Urinary bladder (tissue), 4 donors: ENCODE measurements around the gene SLC26A3. TPM values are rescaled to one million over a fixed set of nuclear protein-coding genes. Genes with fewer than 3 reads are reported as not detected.

Experiments used
- DNase-seq: peaks from one replicate; pipeline ENCODE4 v3.0.0-alpha.2; 2015; ENCODE audit errors: extremely low spot score
- H3K27ac ChIP-seq: one replicate; pipeline ENCODE4 v1.5.1; 2013; ENCODE audit warnings: low read depth, mild to moderate bottlenecking, moderate library complexity
- H3K36me3 ChIP-seq: one replicate; pipeline ENCODE4 v1.6.1; 2013; ENCODE audit warnings: mild to moderate bottlenecking, moderate library complexity; ENCODE audit not compliant: insufficient read depth
- H3K4me1 ChIP-seq: one replicate; pipeline ENCODE4 v1.6.1; 2013; ENCODE audit warnings: mild to moderate bottlenecking, moderate library complexity; ENCODE audit not compliant: insufficient read depth
- H3K4me3 ChIP-seq: one replicate; pipeline ENCODE4 v1.5.1; 2013; ENCODE audit warnings: low read depth, low read length
- WGBS: extraction: QIAGEN DNeasy Blood & Tissue Kit; methylation state at CpG from one replicate; pipeline ENCODE4 v1.1.7; 2013; 5-methylcytosine and 5-hydroxymethylcytosine counted together
- polyA plus RNA-seq: library from polyadenylated mRNA; stranded (reverse); fragments of 200-250 nt; gene quantifications from one replicate; pipeline ENCODE4 v1.2.3, GENCODE V29; 2013
- total RNA-seq: library from RNA; depleted of rRNA; stranded (reverse); fragments of >200 nt; gene quantifications from one replicate; pipeline ENCODE4 v1.2.3, GENCODE V29; 2014
- donor health status: healthy with polysubstance abuse.
- donor health status: healthy.

SLC26A3 gene
- total and polyA plus RNA-seq, 2 donors = 0.03 TPM; not detected in 1

DNA sequence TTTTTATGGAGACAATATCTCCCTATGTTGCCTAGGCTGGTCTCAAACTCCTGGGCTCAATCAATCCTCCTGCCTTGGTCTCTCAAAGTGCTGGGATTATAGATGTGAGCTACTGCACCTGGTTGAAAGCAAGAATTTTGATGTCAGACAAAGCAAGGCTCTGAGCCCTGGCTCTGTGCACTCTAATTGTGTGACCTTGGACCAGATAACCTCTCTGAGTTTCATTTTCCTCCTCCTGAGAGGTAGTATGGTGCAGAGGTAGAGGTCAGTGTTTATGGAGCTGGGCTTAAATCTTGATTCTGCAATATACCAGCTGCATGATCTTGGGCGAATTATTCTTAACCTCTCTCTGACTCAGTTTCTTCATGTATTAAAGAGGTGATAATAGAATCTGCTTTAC is 31.4 kb upstream of the SLC26A3 start:
- no peaks in the 10 kb centered on the region for H3K4me1 ChIP-seq
- H3K4me3 ChIP-seq = no peak overlapping the region
- H3K36me3 ChIP-seq = no peaks in the 10 kb centered on the region
- 89% methylated on average over 1 of the region's 1 CpG for WGBS
- no peak for DNase-seq
- no peak overlapping the region for H3K27ac ChIP-seq

- Histone ChIP-seq H3K27ac (no peak overlapping the region), H3K36me3 (no peaks in the 10 kb centered on the region), H3K4me3 (no peak overlapping the region), H3K4me1 (no peaks in the 10 kb centered on the region)
- DNase-seq = no peak
- 85% methylated on average over 7 of the region's 7 CpGs for WGBS
Measured at GRCh38 chr7:107833684-107834106, 30.7 kb upstream of the SLC26A3 start.

DNA sequence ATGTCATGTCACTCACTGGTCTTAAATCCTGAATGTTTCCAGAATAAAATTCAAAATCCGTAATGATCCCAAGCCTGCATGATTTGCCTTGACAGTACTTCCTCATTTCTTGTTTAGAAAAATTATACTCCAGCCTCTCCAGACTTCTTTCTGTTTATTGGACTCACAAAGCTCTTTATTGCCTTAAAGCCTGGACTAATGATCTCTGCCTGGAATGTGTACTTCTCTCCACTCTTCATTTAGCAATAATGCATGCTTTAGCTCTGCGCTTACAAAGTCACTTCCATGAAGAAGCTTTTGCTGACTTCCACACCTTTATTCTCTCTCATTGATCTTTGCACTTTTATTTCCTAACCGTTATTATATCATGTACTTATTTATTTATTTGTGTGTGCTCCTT is 27.4 kb upstream of the SLC26A3 start:
- WGBS = 88% methylated on average over 3 of the region's 3 CpGs
- DNase-seq = no peak

GRCh38 chr7:107828540-107828939 is 25.5 kb upstream of the SLC26A3 start:
- Histone ChIP-seq H3K4me1 (no peaks in the 10 kb centered on the region), H3K4me3 (no peak overlapping the region), H3K36me3 (no peaks in the 10 kb centered on the region), H3K27ac (no peak overlapping the region)
- DNase-seq = no peak
- 78% methylated on average over 4 of the region's 4 CpGs for WGBS

More for the DNA sequence above, 27.4 kb upstream of the SLC26A3 start:
- Histone ChIP-seq H3K36me3 (no peaks in the 10 kb centered on the region), H3K27ac (no peak overlapping the region), H3K4me3 (no peak overlapping the region), H3K4me1 (no peaks in the 10 kb centered on the region)

GRCh38 chr7:107827501-107827900 is 24.5 kb upstream of the SLC26A3 start:
- Histone ChIP-seq H3K4me3 (no peak overlapping the region), H3K27ac (no peak overlapping the region), H3K36me3 (no peaks in the 10 kb centered on the region), H3K4me1 (no peaks in the 10 kb centered on the region)
- no peak for DNase-seq
- 71% methylated on average over 2 of the region's 2 CpGs for WGBS

GRCh38 chr7:107826451-107826850 is 23.4 kb upstream of the SLC26A3 start:
- no peaks in the 10 kb centered on the region for H3K36me3 ChIP-seq
- H3K4me3 ChIP-seq = no peak overlapping the region
- no peak for DNase-seq
- no peak overlapping the region for H3K27ac ChIP-seq
- no peaks in the 10 kb centered on the region for H3K4me1 ChIP-seq
- 86% methylated on average over 2 of the region's 2 CpGs for WGBS

GRCh38 chr7:107824858-107825257 is 21.8 kb upstream of the SLC26A3 start:
- DNase-seq = no peak
- no peaks in the 10 kb centered on the region for H3K4me1 ChIP-seq
- no peak overlapping the region for H3K27ac ChIP-seq
- WGBS = 82% methylated on average over 1 of the region's 1 CpG
- no peak overlapping the region for H3K4me3 ChIP-seq
- H3K36me3 ChIP-seq = no peaks in the 10 kb centered on the region

- Histone ChIP-seq H3K36me3 (no peaks in the 10 kb centered on the region), H3K27ac (no peak overlapping the region), H3K4me1 (no peaks in the 10 kb centered on the region), H3K4me3 (no peak overlapping the region)
- 64% methylated on average over 2 of the region's 2 CpGs for WGBS
- DNase-seq = no peak
Measured at GRCh38 chr7:107818622-107819021, 15.6 kb upstream of the SLC26A3 start.

DNA sequence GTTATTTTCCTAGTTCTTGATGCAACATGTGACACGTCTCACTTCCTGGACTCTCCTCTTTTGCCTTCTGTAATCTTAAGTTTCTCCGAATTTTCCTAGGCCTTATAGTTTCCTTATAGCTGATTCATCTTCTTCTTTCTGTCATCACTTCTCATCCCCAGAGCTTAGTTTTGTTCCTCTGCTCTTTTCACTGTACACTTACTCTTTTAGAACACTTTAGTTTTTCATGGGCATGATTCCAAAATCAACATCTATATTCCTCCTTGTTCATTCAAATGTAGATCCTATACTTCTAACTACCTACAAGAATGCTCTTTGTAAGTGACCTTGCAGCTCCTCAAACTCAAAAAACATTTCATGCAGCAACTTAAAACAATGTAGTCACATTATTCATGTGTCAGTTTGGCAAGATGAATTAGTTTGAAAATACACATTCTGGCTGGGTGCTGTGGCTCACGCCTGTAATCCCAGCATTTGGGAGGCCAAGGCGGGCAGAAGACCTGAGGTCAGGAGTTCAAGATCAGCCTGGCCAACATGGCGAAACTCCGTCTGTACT is 13.1 kb upstream of the SLC26A3 start:
- DNase-seq = peak; percentile 23
- Histone ChIP-seq H3K4me3 (no peak overlapping the region), H3K27ac (no peak overlapping the region), H3K36me3 (no peaks in the 10 kb centered on the region), H3K4me1 (no peaks in the 10 kb centered on the region)
- WGBS = 47% methylated on average over 6 of the region's 6 CpGs

GRCh38 chr7:107815254-107815882 is 12.3 kb upstream of the SLC26A3 start:
- no peaks in the 10 kb centered on the region for H3K4me1 ChIP-seq
- no peak overlapping the region for H3K27ac ChIP-seq
- no peaks in the 10 kb centered on the region for H3K36me3 ChIP-seq
- no peak overlapping the region for H3K4me3 ChIP-seq
- WGBS = 33% methylated on average over 4 of the region's 4 CpGs
- no peak for DNase-seq

DNA sequence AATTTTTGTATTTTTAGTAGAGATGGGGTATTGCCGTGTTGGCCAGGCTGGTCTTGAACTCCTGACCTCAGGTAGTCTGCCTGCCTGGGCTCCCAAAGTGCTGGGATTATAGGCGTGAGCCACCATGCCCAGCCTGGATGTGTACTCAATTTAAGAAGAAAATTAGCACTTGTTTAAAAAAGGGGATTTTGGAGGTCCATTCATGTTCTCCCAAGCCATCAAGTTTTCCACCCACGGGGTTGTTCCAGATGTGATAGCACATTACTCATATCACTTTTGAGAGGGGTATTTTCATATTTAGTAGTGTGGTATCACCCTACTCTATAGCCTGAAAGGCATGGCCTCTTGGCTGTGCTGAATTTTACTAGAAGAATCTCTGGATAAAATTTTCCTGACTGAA is 10.5 kb upstream of the SLC26A3 start:
- H3K36me3 ChIP-seq = no peaks in the 10 kb centered on the region
- H3K27ac ChIP-seq = no peak overlapping the region
- H3K4me3 ChIP-seq = no peak overlapping the region
- DNase-seq = no peak
- WGBS = 84% methylated on average over 3 of the region's 3 CpGs
- no peaks in the 10 kb centered on the region for H3K4me1 ChIP-seq

DNA sequence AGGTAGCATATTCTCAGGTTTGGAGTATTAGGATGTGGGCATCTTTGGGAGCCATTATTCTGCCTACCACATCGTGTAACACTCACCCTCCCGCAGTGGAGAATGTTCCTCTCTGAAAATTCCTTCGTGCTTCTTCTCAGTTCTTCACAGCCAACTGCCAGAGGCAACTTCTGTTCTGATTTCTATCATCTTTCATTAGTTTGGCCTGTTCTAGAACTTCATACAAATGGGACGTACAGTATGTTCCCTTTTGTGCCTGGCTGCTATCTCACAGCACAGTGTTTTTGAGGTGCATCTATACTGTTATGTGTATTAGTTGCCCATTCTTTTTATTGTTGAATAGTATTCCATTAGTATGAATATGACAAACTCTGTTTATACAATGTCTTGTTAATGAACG is 8.9 kb upstream of the SLC26A3 start:
- Histone ChIP-seq H3K4me1 (no peaks in the 10 kb centered on the region), H3K4me3 (no peak overlapping the region), H3K27ac (no peak overlapping the region), H3K36me3 (no peaks in the 10 kb centered on the region)
- 73% methylated on average over 5 of the region's 5 CpGs for WGBS
- DNase-seq = no peak

- Histone ChIP-seq H3K4me3 (no peak overlapping the region), H3K4me1 (no peaks in the 10 kb centered on the region), H3K27ac (no peak overlapping the region), H3K36me3 (no peaks in the 10 kb centered on the region)
- DNase-seq = no peak
- WGBS = 82% methylated on average over 3 of the region's 3 CpGs
Measured at GRCh38 chr7:107810626-107811025, 7.6 kb upstream of the SLC26A3 start.

- no peaks in the 10 kb centered on the region for H3K36me3 ChIP-seq
- no peak for DNase-seq
- no peak overlapping the region for H3K4me3 ChIP-seq
- 92% methylated on average over 4 of the region's 4 CpGs for WGBS
- H3K4me1 ChIP-seq = no peaks in the 10 kb centered on the region
- no peak overlapping the region for H3K27ac ChIP-seq
Measured at GRCh38 chr7:107809179-107809578, 6.2 kb upstream of the SLC26A3 start.
